ENCODE measurements around the gene CEBPA.

Gene CEBPA

DNA sequence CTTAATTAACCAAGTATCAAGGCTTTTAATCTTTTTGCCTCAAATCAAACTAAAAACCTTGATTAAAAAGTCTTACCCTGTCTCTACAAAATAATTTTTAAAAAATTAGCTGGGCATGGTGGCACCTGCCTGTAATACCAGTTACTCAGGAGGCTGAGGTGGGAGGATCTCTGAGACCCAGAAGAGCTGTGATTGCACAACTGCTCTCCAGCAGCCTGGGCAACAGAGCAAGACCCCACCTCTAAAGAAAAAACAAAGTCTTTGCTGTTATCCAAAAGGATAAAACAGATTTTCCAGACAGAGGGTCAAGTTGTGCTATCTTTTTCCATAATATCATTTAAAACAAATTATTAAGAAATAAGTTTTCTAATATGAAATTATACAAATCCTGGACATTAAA, 44.3 kb upstream of the CEBPA start:
- DNase-seq (ENCODE audit: low read depth), result no peak
- TF ChIP-seq POLR2A (IDR thresholded peaks at IDR 0.05; ENCODE audit: extremely low read depth, insufficient read length), result no peak
- TF ChIP-seq, protein P1, sequence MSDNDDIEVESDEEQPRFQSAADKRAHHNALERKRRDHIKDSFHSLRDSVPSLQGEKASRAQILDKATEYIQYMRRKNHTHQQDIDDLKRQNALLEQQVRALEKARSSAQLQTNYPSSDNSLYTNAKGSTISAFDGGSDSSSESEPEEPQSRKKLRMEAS (IDR thresholded peaks at IDR 0.05; ENCODE audit: low read depth, low read length), result no peak
- TF ChIP-seq, protein P2, sequence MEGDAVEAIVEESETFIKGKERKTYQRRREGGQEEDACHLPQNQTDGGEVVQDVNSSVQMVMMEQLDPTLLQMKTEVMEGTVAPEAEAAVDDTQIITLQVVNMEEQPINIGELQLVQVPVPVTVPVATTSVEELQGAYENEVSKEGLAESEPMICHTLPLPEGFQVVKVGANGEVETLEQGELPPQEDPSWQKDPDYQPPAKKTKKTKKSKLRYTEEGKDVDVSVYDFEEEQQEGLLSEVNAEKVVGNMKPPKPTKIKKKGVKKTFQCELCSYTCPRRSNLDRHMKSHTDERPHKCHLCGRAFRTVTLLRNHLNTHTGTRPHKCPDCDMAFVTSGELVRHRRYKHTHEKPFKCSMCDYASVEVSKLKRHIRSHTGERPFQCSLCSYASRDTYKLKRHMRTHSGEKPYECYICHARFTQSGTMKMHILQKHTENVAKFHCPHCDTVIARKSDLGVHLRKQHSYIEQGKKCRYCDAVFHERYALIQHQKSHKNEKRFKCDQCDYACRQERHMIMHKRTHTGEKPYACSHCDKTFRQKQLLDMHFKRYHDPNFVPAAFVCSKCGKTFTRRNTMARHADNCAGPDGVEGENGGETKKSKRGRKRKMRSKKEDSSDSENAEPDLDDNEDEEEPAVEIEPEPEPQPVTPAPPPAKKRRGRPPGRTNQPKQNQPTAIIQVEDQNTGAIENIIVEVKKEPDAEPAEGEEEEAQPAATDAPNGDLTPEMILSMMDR (IDR thresholded peaks at IDR 0.05; ENCODE audit: low read depth, low read length), result no peak
- TF ChIP-seq MYC (IDR thresholded peaks at IDR 0.05; ENCODE audit: low read depth, low read length), result no peak
- H3K4me3 ChIP-seq (ENCODE audit: low read depth, low read length), result no peak overlapping the region

DNA sequence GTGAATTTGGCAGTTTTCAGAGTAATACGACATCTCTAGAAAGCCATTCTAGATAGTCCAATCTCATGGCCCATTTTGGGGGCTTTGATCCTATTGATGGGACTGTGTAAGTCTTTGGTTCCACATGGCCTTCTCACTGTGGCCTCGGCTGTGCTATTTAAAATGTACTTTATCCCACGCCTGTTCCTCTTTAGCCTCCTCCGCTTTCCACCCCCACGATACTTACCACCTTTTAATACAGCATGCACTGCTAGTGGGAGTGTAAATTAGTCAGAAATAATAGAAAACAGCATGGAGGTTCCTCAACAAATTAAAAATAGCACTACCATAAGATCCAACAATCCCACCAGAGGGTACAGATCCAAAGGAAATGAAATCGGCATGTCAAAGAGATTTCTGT, 42.8 kb upstream of the CEBPA start:
- no peak for TF ChIP-seq POLR2A (IDR thresholded peaks at IDR 0.05; ENCODE audit: extremely low read depth, insufficient read length)
- TF ChIP-seq, protein P1 (IDR thresholded peaks at IDR 0.05; ENCODE audit: low read depth, low read length), result no peak
- TF ChIP-seq, protein P2 (IDR thresholded peaks at IDR 0.05; ENCODE audit: low read depth, low read length), result no peak
- no peak for TF ChIP-seq MYC (IDR thresholded peaks at IDR 0.05; ENCODE audit: low read depth, low read length)
- no peak overlapping the region for H3K4me3 ChIP-seq (ENCODE audit: low read depth, low read length)
- no peak for DNase-seq (ENCODE audit: low read depth)

DNA sequence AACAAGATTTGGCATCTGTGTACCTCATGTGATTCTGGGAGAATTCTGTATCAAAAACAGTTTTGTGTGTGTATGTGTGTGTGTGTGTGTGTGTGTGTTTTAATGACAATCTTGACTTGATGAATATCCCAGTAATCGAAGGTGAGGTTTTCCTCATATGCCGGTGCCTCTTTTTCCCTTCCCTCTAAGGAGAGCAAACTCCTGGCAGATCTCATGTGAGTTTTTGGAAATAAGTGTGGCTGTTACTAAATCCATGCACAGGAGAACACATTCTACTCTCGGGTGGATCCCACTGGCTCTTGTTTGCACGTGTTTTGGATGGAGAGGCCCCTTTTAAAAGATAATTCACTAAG, 42.2 kb upstream of the CEBPA start:
- TF ChIP-seq, protein P1 (IDR thresholded peaks at IDR 0.05; ENCODE audit: low read depth, low read length), result no peak
- TF ChIP-seq POLR2A (IDR thresholded peaks at IDR 0.05; ENCODE audit: extremely low read depth, insufficient read length), result no peak
- no peak for TF ChIP-seq MYC (IDR thresholded peaks at IDR 0.05; ENCODE audit: low read depth, low read length)
- TF ChIP-seq, protein P2 (IDR thresholded peaks at IDR 0.05; ENCODE audit: low read depth, low read length), result no peak
- DNase-seq (ENCODE audit: low read depth), result no peak
- no peak overlapping the region for H3K4me3 ChIP-seq (ENCODE audit: low read depth, low read length)

DNA sequence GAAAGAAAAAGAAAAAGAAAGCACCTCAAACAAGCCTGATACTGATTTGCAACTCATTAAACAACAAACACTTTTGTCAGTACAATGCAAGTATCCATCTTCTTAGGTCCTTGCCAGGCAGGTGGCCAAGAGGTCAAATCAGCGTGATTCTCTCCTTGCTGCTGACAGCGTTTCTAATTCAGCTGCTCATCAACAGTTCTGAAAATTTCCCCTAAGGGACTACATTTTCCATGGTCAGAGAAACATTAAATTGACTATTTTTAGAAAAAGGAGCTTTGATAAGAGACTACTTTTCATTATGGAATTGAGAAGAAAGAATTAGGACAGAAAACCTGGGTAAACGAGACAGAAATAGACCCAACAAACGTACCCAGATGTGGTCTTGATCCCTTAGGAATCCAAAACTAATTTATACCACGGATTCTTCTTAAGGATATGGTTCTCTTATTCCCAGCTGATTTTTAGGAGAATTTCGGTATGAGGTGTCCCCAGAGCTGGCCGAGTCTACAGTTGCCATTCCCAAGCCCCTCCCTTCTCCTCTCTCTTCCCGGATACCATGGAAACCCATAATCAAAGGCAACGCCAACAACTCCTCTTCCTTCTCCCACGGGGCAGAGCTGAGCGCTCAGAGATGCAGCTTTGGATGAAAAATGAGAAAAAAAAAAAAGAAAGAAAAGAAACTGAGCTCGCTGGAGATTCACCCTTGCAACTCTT, 41.7 kb upstream of the CEBPA start:
- no peak overlapping the region for H3K4me3 ChIP-seq (ENCODE audit: low read depth, low read length)
- TF ChIP-seq, protein P1 (IDR thresholded peaks at IDR 0.05; ENCODE audit: low read depth, low read length), result no peak
- TF ChIP-seq, protein P2 (IDR thresholded peaks at IDR 0.05; ENCODE audit: low read depth, low read length), result no peak
- no peak for TF ChIP-seq POLR2A (IDR thresholded peaks at IDR 0.05; ENCODE audit: extremely low read depth, insufficient read length)
- no peak for TF ChIP-seq MYC (IDR thresholded peaks at IDR 0.05; ENCODE audit: low read depth, low read length)
- DNase-seq (ENCODE audit: low read depth), result no peak

DNA sequence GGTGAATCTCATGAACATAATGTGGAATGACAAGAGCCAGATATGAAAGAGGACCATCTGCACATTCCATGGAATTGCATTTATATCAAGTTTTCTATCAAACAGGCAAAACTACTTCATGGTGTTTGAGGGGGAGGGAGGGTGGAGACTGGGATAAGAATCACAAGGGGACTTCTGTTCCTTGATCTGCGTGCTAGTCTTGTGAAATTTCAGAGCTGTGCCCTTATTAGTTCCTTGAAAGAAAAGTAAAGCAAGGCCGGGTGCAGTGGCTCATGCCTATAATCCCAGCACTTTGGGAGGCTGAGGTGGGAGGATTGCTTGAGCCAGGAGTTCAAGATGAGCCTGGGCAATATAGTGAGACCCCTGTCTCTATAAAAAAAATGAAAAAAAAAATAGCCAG, 41.0 kb upstream of the CEBPA start:
- H3K4me3 ChIP-seq (ENCODE audit: low read depth, low read length), result no peak overlapping the region
- TF ChIP-seq, protein P2 (IDR thresholded peaks at IDR 0.05; ENCODE audit: low read depth, low read length), result no peak
- TF ChIP-seq MYC (IDR thresholded peaks at IDR 0.05; ENCODE audit: low read depth, low read length) (no peak), POLR2A (IDR thresholded peaks at IDR 0.05; ENCODE audit: extremely low read depth, insufficient read length) (no peak)
- TF ChIP-seq, protein P1 (IDR thresholded peaks at IDR 0.05; ENCODE audit: low read depth, low read length), result no peak
- DNase-seq (ENCODE audit: low read depth), result no peak

Measured in NB4 (cell line).